ENCODE results near the gene LRCH1.

LRCH1 gene

GRCh38 chr13:46617885-46618284, 64.9 kb downstream of the LRCH1 start:
- DNase-seq, result no peak

GRCh38 chr13:46618694-46619254, 65.8 kb downstream of the LRCH1 start:
- no peak for DNase-seq

GRCh38 chr13:46620029-46620428, 67.1 kb downstream of the LRCH1 start:
- no peak for DNase-seq

GRCh38 chr13:46620471-46620870, 67.5 kb downstream of the LRCH1 start:
- DNase-seq, result no peak

- DNase-seq, result no peak
These were observed 68.2 kb downstream of the LRCH1 start for GRCh38 chr13:46621133-46621532.

- no peak for DNase-seq
These were observed 69.0 kb downstream of the LRCH1 start for GRCh38 chr13:46621792-46622629.

- no peak for DNase-seq
These were observed 69.8 kb downstream of the LRCH1 start for GRCh38 chr13:46622630-46623256.

GRCh38 chr13:46624353-46624752, 71.4 kb downstream of the LRCH1 start:
- no peak for DNase-seq

GRCh38 chr13:46624821-46625220, 71.9 kb downstream of the LRCH1 start:
- no peak for DNase-seq

GRCh38 chr13:46627462-46627861, 74.5 kb downstream of the LRCH1 start:
- DNase-seq, result no peak

- no peak for DNase-seq
These were observed 75.8 kb downstream of the LRCH1 start for GRCh38 chr13:46628622-46629365.

- no peak for DNase-seq
These were observed 76.9 kb downstream of the LRCH1 start for GRCh38 chr13:46629811-46630413.

GRCh38 chr13:46630431-46631178, 77.6 kb downstream of the LRCH1 start:
- DNase-seq, result no peak

GRCh38 chr13:46631179-46631542, 78.2 kb downstream of the LRCH1 start:
- DNase-seq, result no peak

GRCh38 chr13:46632176-46632575, 79.2 kb downstream of the LRCH1 start:
- no peak for DNase-seq

GRCh38 chr13:46633416-46633815, 80.4 kb downstream of the LRCH1 start:
- DNase-seq, result no peak

- no peak for DNase-seq
These were observed 83.5 kb downstream of the LRCH1 start for GRCh38 chr13:46636451-46636850.

GRCh38 chr13:46637213-46637612, 84.2 kb downstream of the LRCH1 start:
- no peak for DNase-seq

- no peak for DNase-seq
These were observed 85.3 kb downstream of the LRCH1 start for GRCh38 chr13:46638262-46638661.

GRCh38 chr13:46639033-46639981, 86.3 kb downstream of the LRCH1 start:
- no peak for DNase-seq

GRCh38 chr13:46640843-46641242, 87.9 kb downstream of the LRCH1 start:
- DNase-seq, result no peak
